Omental fat pad (tissue), 4 donors: ENCODE results near the gene XBP1. TPM values are rescaled to one million over a fixed set of nuclear protein-coding genes. Genes with fewer than 3 reads are reported as not detected.

Source experiments
- ATAC-seq: fragments of 150-250 bp; one replicate; pipeline ENCODE4 v1.9.1; 2016; ENCODE audit warnings: mild to moderate bottlenecking, moderate library complexity; ENCODE audit not compliant: low FRiP score
- DNase-seq: peaks from one replicate; pipeline ENCODE4 v3.0.0-alpha.2; 2019; ENCODE audit warnings: low spot score
- CTCF ChIP-seq, 3 donors: fragments of 450-650 bp; IDR thresholded peaks; one replicate each; pipeline ENCODE4 v1.5.1; 2016 to 2017; ENCODE audit warnings: antibody characterized with exemption in 3 of 3, mild to moderate bottlenecking in 3 of 3, moderate library complexity in 2 of 3
- total RNA-seq, 4 donors: library from RNA; depleted of rRNA; stranded (reverse); fragments of >200 nt; gene quantifications; one replicate each; pipeline ENCODE4 v1.1.0, GENCODE V29; 2016

The XBP1 gene
- total RNA-seq, 4 donors from 2014 or later = 208 to 343 (median 245) TPM

- DNase-seq (no peak), ATAC-seq (no peak)
- TF ChIP-seq CTCF (IDR thresholded peaks at IDR 0.05) = no peak
These were observed 8.4 kb downstream of the XBP1 start for GRCh38 chr22:28791841-28792490.

DNA sequence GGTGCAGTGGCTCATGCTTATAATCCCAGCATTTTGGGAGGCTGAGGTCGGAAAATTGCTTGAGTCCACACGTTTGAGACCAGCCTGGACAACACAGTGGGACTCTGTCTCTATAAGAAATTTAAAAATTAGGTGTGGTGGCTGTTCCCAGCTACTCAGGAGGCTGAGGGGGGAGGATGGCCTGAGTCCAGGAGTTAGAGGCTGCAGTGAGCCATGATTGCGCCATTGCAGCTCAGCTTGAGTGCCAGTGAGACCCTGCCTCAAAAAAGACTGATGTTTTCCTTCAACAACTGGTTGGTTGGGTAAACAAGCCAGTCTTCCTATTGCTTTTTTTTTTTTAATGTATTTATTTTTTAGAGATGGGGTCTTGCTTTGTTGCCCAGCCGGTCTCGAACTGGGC, 9.2 kb downstream of the XBP1 start:
- ATAC-seq (no peak), DNase-seq (no peak)
- no peak for TF ChIP-seq CTCF (IDR thresholded peaks at IDR 0.05)

GRCh38 chr22:28788601-28789000, 11.8 kb downstream of the XBP1 start:
- no peak for DNase-seq
- no peak for TF ChIP-seq CTCF (IDR thresholded peaks at IDR 0.05)
- ATAC-seq = no peak

DNA sequence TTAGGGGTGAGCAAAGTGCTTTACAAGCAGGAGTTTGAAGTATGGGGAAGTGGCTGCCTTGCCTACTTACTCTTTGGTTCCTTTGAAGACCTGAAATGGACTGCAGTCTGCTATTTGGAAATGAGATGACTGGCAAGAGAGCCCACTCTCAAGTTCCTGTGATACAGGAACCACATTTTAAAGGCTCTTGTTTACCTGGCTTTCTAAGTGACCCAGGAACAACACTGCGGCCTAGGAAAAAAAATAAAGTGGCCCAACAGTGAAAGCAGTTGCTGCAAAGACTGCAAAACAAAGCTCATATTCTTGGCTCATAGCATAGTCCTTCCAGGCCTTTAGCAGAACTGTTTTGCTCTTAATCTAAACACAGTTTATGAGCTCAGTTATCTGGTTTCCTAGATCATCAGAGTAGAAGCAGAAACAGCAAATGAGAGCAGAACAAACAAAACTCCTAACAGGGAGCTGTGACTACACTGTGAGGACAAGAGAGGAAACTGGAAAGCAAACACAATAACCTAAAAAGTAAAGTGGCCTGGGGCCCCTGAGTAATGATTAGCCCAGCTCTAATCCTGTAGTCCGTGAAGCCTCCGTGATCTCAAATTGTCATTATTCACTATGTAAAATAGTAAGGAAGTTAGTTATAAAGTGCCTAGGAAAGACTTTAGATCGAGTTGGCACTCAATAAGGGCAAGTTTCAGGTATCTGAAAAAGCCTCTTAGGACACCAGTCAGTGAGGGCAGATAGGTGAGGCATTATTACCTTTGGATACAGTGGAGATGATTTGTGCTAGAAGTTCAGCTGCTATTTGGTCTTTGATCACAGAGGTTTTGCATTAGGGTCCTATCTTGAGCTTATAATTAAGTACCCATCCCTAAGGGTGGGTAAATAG, 16.3 kb downstream of the XBP1 start:
- TF ChIP-seq CTCF (IDR thresholded peaks at IDR 0.05) = no peak
- ATAC-seq (no peak), DNase-seq (no peak)

- TF ChIP-seq CTCF (IDR thresholded peaks at IDR 0.05) = no peak
- DNase-seq (no peak), ATAC-seq (no peak)
These were observed 20.1 kb downstream of the XBP1 start for GRCh38 chr22:28780296-28780695.

DNA sequence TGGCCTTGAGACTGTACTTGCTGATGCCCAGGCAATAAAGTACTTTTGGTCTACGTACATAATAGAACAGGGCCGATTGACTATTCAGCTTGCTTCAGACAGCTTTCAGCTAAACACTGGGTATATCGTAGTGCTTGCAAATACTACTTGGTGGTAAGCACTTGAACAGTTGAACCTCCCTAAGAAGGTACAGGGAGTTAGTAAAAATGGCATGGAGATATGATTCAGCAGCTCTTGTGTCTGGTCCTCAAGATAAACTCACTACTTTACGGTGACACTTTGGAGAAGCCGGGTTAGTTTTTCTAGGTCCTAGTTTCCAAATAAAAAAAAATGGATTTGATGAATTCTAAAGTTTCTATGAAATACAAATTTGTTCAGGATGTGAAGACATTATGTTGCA, 20.5 kb downstream of the XBP1 start:
- ATAC-seq (no peak), DNase-seq (no peak)
- no peak for TF ChIP-seq CTCF (IDR thresholded peaks at IDR 0.05)

GRCh38 chr22:28774378-28774777, 26.0 kb downstream of the XBP1 start:
- TF ChIP-seq CTCF (IDR thresholded peaks at IDR 0.05) = no peak
- DNase-seq (no peak), ATAC-seq (no peak)
